ENCODE results near the gene PALD1.

DNA sequence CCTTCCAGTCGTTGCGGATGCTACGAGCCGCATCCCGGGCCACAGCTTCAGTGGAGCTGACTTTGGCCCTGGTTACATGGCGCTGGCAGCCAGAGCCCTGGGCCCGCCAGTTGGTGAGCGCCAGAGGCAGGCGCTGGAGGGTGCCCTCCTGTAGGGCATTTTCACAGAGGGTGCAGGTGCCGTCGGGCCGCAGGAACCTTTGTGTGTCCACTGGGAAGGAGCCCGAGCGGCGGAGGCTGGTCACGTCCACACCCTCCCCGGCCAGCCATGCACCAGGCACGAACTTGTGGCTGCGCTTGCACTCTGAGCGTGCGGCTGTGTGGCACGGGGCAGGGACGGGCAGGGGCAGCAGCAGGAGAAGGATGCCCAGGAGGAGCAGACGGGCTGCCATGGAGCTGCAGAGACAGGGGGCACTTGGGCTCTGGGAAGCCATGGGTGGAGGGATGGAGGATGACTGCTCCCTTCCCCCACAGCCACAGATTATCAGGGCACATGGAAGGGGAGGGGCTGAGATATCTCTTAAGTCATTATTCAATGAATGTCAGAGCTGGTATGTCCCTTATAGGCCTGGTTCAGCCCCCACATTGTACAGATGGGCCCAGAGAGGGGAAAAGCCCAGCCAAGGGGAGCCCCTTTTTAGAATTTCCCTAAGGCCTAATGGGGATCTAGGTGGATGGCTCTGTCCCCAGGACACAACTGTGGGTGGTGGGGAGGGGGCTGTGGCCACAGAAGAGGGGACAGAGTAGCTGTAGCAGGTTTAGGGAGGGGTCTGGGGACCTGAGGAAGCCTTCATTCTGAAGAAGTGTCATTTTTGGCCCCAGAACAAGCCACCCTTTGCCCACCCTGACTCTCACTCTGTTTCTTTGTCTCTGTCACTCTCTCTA is 122.2 kb downstream of the PALD1 start:
- TF ChIP-seq, protein P1, sequence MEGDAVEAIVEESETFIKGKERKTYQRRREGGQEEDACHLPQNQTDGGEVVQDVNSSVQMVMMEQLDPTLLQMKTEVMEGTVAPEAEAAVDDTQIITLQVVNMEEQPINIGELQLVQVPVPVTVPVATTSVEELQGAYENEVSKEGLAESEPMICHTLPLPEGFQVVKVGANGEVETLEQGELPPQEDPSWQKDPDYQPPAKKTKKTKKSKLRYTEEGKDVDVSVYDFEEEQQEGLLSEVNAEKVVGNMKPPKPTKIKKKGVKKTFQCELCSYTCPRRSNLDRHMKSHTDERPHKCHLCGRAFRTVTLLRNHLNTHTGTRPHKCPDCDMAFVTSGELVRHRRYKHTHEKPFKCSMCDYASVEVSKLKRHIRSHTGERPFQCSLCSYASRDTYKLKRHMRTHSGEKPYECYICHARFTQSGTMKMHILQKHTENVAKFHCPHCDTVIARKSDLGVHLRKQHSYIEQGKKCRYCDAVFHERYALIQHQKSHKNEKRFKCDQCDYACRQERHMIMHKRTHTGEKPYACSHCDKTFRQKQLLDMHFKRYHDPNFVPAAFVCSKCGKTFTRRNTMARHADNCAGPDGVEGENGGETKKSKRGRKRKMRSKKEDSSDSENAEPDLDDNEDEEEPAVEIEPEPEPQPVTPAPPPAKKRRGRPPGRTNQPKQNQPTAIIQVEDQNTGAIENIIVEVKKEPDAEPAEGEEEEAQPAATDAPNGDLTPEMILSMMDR (IDR thresholded peaks at IDR 0.05; ENCODE audit: insufficient read depth, low read length, poor library complexity, severe bottlenecking): no peak
- no peak for TF ChIP-seq EZH2phosphoT487 (conservative IDR thresholded peaks at IDR 0.05; ENCODE audit: low read length)

Data from SU-DHL-6 (cell line).